ENCODE data around the gene IGFLR1.

IGFLR1 gene

DNA sequence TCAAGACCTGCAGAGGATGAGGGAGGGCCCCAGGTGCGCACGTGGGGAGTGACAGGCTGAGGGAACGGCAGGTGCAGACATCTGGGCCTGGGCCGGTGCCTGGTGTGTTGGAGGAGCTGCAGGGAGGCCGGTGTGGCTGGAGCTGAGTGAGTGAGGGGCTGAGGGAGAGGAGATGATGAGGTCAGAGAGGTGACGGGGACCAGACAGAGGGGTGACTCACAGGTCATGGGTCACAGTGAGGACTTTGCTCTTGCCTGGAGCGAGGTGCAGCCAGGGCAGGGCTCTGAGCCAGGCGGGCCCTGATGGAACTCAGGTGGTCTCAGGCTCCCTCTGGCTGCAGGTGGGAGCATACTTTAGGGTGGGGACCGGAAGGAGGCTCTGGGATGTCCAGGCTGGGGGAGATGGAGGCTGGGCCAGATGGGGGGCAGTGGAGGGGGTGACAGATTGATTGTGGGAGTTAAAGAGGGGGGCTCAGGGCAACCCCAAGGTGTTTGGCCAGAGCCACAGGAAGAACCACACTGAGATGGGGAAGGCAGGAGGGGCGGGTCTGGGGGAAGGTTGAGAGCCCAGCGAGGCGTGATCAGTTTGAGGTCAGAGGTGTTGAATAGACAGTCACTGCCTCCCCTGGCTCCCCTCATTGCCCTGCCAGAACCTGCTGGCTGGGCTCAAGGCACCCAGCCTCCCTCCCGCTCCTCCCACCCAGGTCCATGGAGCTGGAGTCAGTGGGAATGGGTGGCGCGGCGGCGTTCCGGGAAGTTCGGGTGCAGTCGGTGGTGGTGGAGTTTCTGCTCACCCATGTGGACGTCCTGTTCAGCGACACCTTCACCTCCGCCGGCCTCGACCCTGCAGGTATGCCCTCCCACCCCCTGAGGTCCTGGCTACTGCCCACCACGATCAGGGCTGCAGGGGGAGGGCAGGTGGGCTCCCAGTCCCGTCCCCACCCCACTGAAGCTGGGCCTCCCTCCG lies 41.5 kb upstream of the IGFLR1 start:
- Histone ChIP-seq H4K8ac (ENCODE audit: low read length) (no peak overlapping the region), H2AFZ (ENCODE audit: low read depth, low read length) (no peak overlapping the region), H2AK5ac (ENCODE audit: low read length, severe bottlenecking) (no peak overlapping the region), H3K36me3 (ENCODE audit: control insufficient read depth in 1 of 2, insufficient read depth in 2 of 2, low read depth in 1 of 2, low read length in 2 of 2) (peaks cover 15 to 77% of the 10 kb centered on the region in 2 experiments), H2BK120ac (ENCODE audit: low read depth, low read length) (no peak overlapping the region), H3K27ac (ENCODE audit: low read length, poor library complexity, severe bottlenecking) (no peak overlapping the region), H2BK12ac (ENCODE audit: low read length in 2 of 2) (no peak overlapping the region), H3K18ac (ENCODE audit: low read depth in 1 of 2, low read length in 2 of 2) (no peak overlapping the region), H3K4me3 (ENCODE audit: insufficient read depth in 1 of 2, low read depth in 1 of 2, low read length in 2 of 2) (no peak overlapping the region), H3K9ac (ENCODE audit: low read length) (no peak overlapping the region), H3K23ac (ENCODE audit: low read length in 2 of 2) (no peak overlapping the region), H3K4me1 (ENCODE audit: control insufficient read depth, insufficient read depth, low read depth, low read length) (peaks cover 16% of the 10 kb centered on the region), H3K4me2 (ENCODE audit: low read length, poor library complexity, severe bottlenecking) (no peak overlapping the region), H3K79me1 (replicated peaks; ENCODE audit: low read length, poor library complexity, severe bottlenecking) (peaks cover 3% of the 10 kb centered on the region), H2BK5ac (ENCODE audit: low read depth, low read length, poor library complexity, severe bottlenecking) (no peak overlapping the region), H3K14ac (ENCODE audit: low read length in 2 of 2) (no peak overlapping the region), H3K27me3 (ENCODE audit: control insufficient read depth in 1 of 2, insufficient read depth in 1 of 2, low read length in 2 of 2) (no peaks in the 10 kb centered on the region), H3K9me3 (ENCODE audit: control insufficient read depth, low read length) (no peaks in the 10 kb centered on the region), H4K91ac (ENCODE audit: low read length) (no peak overlapping the region), H2BK15ac (ENCODE audit: low read depth, poor library complexity, severe bottlenecking) (no peak overlapping the region), H3K4ac (ENCODE audit: low read depth in 1 of 2, low read length in 2 of 2) (no peak overlapping the region)
- no peak for DNase-seq
- 83% methylated on average over 25 of the region's 28 CpGs for WGBS

DNA sequence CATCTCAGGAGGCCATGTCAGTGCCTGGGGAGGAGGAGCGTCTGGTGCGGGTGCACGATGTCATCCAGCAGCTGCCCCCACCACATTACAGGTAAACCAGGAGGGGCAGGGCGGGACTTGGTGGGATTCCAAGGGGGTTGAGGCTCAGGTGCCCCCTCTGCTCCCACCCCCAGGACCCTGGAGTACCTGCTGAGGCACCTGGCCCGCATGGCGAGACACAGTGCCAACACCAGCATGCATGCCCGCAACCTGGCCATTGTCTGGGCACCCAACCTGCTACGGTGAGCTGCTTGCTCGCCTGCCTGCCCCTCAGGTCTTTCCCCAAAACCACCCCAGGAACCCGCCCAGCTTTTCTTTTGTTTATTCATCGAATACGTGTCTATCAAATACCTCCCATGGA lies 40.3 kb upstream of the IGFLR1 start:
- Histone ChIP-seq H3K27me3 (ENCODE audit: control insufficient read depth in 1 of 2, insufficient read depth in 1 of 2, low read length in 2 of 2) (no peaks in the 10 kb centered on the region), H3K9me3 (ENCODE audit: control insufficient read depth, low read length) (no peaks in the 10 kb centered on the region), H2BK5ac (ENCODE audit: low read depth, low read length, poor library complexity, severe bottlenecking) (no peak overlapping the region), H3K23ac (ENCODE audit: low read length in 2 of 2) (no peak overlapping the region), H2AK5ac (ENCODE audit: low read length, severe bottlenecking) (no peak overlapping the region), H3K4me3 (ENCODE audit: insufficient read depth in 1 of 2, low read depth in 1 of 2, low read length in 2 of 2) (no peak overlapping the region), H3K27ac (ENCODE audit: low read length, poor library complexity, severe bottlenecking) (no peak overlapping the region), H2AFZ (ENCODE audit: low read depth, low read length) (peak overlapping the region; percentile 31), H2BK120ac (ENCODE audit: low read depth, low read length) (no peak overlapping the region), H3K9ac (ENCODE audit: low read length) (no peak overlapping the region), H3K4me2 (ENCODE audit: low read length, poor library complexity, severe bottlenecking) (no peak overlapping the region), H4K91ac (ENCODE audit: low read length) (no peak overlapping the region), H3K18ac (ENCODE audit: low read depth in 1 of 2, low read length in 2 of 2) (no peak overlapping the region), H3K4ac (ENCODE audit: low read depth in 1 of 2, low read length in 2 of 2) (no peak overlapping the region), H4K8ac (ENCODE audit: low read length) (no peak overlapping the region), H2BK15ac (ENCODE audit: low read depth, poor library complexity, severe bottlenecking) (no peak overlapping the region), H3K79me1 (replicated peaks; ENCODE audit: low read length, poor library complexity, severe bottlenecking) (peaks cover 3% of the 10 kb centered on the region), H3K14ac (ENCODE audit: low read length in 2 of 2) (no peak overlapping the region), H3K36me3 (ENCODE audit: control insufficient read depth in 1 of 2, insufficient read depth in 2 of 2, low read depth in 1 of 2, low read length in 2 of 2) (peaks cover 21 to 81% of the 10 kb centered on the region in 2 experiments), H2BK12ac (ENCODE audit: low read length in 2 of 2) (no peak overlapping the region), H3K4me1 (ENCODE audit: control insufficient read depth, insufficient read depth, low read depth, low read length) (peaks cover 16% of the 10 kb centered on the region)
- no peak for DNase-seq
- WGBS = 97% methylated on average over 12 of the region's 12 CpGs

- Histone ChIP-seq H4K91ac (ENCODE audit: low read length) (no peak overlapping the region), H3K18ac (ENCODE audit: low read depth in 1 of 2, low read length in 2 of 2) (no peak overlapping the region), H2BK5ac (ENCODE audit: low read depth, low read length, poor library complexity, severe bottlenecking) (no peak overlapping the region), H2BK15ac (ENCODE audit: low read depth, poor library complexity, severe bottlenecking) (no peak overlapping the region), H2AFZ (ENCODE audit: low read depth, low read length) (no peak overlapping the region), H3K9ac (ENCODE audit: low read length) (no peak overlapping the region), H3K27me3 (ENCODE audit: control insufficient read depth in 1 of 2, insufficient read depth in 1 of 2, low read length in 2 of 2) (no peaks in the 10 kb centered on the region), H4K8ac (ENCODE audit: low read length) (no peak overlapping the region), H2AK5ac (ENCODE audit: low read length, severe bottlenecking) (no peak overlapping the region), H3K23ac (ENCODE audit: low read length in 2 of 2) (no peak overlapping the region), H3K4me1 (ENCODE audit: control insufficient read depth, insufficient read depth, low read depth, low read length) (peaks cover 10% of the 10 kb centered on the region), H2BK12ac (ENCODE audit: low read length in 2 of 2) (no peak overlapping the region), H3K36me3 (ENCODE audit: control insufficient read depth in 1 of 2, insufficient read depth in 2 of 2, low read depth in 1 of 2, low read length in 2 of 2) (peaks cover 21 to 74% of the 10 kb centered on the region in 2 experiments), H3K4me2 (ENCODE audit: low read length, poor library complexity, severe bottlenecking) (no peak overlapping the region), H3K4ac (ENCODE audit: low read depth in 1 of 2, low read length in 2 of 2) (no peak overlapping the region), H3K79me1 (replicated peaks; ENCODE audit: low read length, poor library complexity, severe bottlenecking) (peaks cover 8% of the 10 kb centered on the region), H3K27ac (ENCODE audit: low read length, poor library complexity, severe bottlenecking) (no peak overlapping the region), H2BK120ac (ENCODE audit: low read depth, low read length) (no peak overlapping the region), H3K9me3 (ENCODE audit: control insufficient read depth, low read length) (no peaks in the 10 kb centered on the region), H3K4me3 (ENCODE audit: insufficient read depth in 1 of 2, low read depth in 1 of 2, low read length in 2 of 2) (no peak overlapping the region), H3K14ac (ENCODE audit: low read length in 2 of 2) (no peak overlapping the region)
- 68% methylated on average over 9 of the region's 9 CpGs for WGBS
- no peak for DNase-seq
These were observed 39.4 kb upstream of the IGFLR1 start for GRCh38 chr19:35781650-35782049.

GRCh38 chr19:35780717-35781116 lies 38.5 kb upstream of the IGFLR1 start:
- no peak overlapping the region for H3K9ac ChIP-seq (ENCODE audit: low read length)
- no peak overlapping the region for H3K18ac ChIP-seq (ENCODE audit: low read depth in 1 of 2, low read length in 2 of 2)
- H2AFZ ChIP-seq (ENCODE audit: low read depth, low read length) = no peak overlapping the region
- no peaks in the 10 kb centered on the region for H3K9me3 ChIP-seq (ENCODE audit: control insufficient read depth, low read length)
- H3K36me3 ChIP-seq (ENCODE audit: control insufficient read depth in 1 of 2, insufficient read depth in 2 of 2, low read depth in 1 of 2, low read length in 2 of 2) = peaks cover 21 to 65% of the 10 kb centered on the region in 2 experiments
- no peak for DNase-seq
- H4K91ac ChIP-seq (ENCODE audit: low read length) = no peak overlapping the region
- no peak overlapping the region for H3K27ac ChIP-seq (ENCODE audit: low read length, poor library complexity, severe bottlenecking)
- H3K4me3 ChIP-seq (ENCODE audit: insufficient read depth in 1 of 2, low read depth in 1 of 2, low read length in 2 of 2) = no peak overlapping the region
- H2AK5ac ChIP-seq (ENCODE audit: low read length, severe bottlenecking) = no peak overlapping the region
- H3K79me1 ChIP-seq (replicated peaks; ENCODE audit: low read length, poor library complexity, severe bottlenecking) = peaks cover 17% of the 10 kb centered on the region
- H3K23ac ChIP-seq (ENCODE audit: low read length in 2 of 2) = no peak overlapping the region
- no peak overlapping the region for H2BK5ac ChIP-seq (ENCODE audit: low read depth, low read length, poor library complexity, severe bottlenecking)
- H3K14ac ChIP-seq (ENCODE audit: low read length in 2 of 2) = no peak overlapping the region
- H3K4ac ChIP-seq (ENCODE audit: low read depth in 1 of 2, low read length in 2 of 2) = no peak overlapping the region
- no peak overlapping the region for H4K8ac ChIP-seq (ENCODE audit: low read length)
- WGBS = 99% methylated on average over 20 of the region's 20 CpGs
- no peak overlapping the region for H2BK12ac ChIP-seq (ENCODE audit: low read length in 2 of 2)
- H3K4me2 ChIP-seq (ENCODE audit: low read length, poor library complexity, severe bottlenecking) = no peak overlapping the region
- peaks cover 17% of the 10 kb centered on the region for H3K4me1 ChIP-seq (ENCODE audit: control insufficient read depth, insufficient read depth, low read depth, low read length)
- H3K27me3 ChIP-seq (ENCODE audit: control insufficient read depth in 1 of 2, insufficient read depth in 1 of 2, low read length in 2 of 2) = no peaks in the 10 kb centered on the region
- H2BK15ac ChIP-seq (ENCODE audit: low read depth, poor library complexity, severe bottlenecking) = no peak overlapping the region
- no peak overlapping the region for H2BK120ac ChIP-seq (ENCODE audit: low read depth, low read length)
